ENCODE measurements around the gene MYH16.

DNA sequence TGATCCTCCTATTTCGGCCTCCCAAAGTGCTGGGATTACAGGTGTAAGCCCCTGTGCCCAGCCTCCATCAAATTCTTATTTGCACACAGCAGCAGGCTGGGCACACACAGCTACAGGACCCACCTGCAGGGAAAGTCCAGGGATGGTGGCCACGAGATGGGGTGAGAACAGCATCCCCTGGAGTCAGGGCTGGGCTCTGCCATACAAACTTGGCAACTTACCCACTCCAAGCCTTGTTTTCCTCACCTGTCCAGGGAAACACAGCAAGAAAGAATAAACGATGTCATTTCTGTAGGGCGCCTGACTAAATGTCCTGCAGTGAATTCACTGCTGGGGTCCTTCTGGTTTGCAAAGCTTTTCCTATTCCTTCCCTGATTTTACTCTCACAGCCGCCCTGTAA lies 5.5 kb downstream of the MYH16 start:
- no peak for TF ChIP-seq ZC3H10 (CRISPR knock-in tag; IDR thresholded peaks at IDR 0.05)
- no peak for TF ChIP-seq OSR1 (CRISPR knock-in tag; IDR thresholded peaks at IDR 0.05)
- TF ChIP-seq, protein P1, sequence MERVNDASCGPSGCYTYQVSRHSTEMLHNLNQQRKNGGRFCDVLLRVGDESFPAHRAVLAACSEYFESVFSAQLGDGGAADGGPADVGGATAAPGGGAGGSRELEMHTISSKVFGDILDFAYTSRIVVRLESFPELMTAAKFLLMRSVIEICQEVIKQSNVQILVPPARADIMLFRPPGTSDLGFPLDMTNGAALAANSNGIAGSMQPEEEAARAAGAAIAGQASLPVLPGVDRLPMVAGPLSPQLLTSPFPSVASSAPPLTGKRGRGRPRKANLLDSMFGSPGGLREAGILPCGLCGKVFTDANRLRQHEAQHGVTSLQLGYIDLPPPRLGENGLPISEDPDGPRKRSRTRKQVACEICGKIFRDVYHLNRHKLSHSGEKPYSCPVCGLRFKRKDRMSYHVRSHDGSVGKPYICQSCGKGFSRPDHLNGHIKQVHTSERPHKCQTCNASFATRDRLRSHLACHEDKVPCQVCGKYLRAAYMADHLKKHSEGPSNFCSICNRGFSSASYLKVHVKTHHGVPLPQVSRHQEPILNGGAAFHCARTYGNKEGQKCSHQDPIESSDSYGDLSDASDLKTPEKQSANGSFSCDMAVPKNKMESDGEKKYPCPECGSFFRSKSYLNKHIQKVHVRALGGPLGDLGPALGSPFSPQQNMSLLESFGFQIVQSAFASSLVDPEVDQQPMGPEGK (CRISPR knock-in tag; IDR thresholded peaks at IDR 0.05; ENCODE audit: borderline replicate concordance): no peak
- TF ChIP-seq TOX (CRISPR knock-in tag; IDR thresholded peaks at IDR 0.05; ENCODE audit: borderline replicate concordance): no peak
- TF ChIP-seq RARB (CRISPR knock-in tag; IDR thresholded peaks at IDR 0.05): no peak
- TF ChIP-seq PPARA (CRISPR knock-in tag; IDR thresholded peaks at IDR 0.05; ENCODE audit: borderline replicate concordance): no peak
- TF ChIP-seq, protein P2, sequence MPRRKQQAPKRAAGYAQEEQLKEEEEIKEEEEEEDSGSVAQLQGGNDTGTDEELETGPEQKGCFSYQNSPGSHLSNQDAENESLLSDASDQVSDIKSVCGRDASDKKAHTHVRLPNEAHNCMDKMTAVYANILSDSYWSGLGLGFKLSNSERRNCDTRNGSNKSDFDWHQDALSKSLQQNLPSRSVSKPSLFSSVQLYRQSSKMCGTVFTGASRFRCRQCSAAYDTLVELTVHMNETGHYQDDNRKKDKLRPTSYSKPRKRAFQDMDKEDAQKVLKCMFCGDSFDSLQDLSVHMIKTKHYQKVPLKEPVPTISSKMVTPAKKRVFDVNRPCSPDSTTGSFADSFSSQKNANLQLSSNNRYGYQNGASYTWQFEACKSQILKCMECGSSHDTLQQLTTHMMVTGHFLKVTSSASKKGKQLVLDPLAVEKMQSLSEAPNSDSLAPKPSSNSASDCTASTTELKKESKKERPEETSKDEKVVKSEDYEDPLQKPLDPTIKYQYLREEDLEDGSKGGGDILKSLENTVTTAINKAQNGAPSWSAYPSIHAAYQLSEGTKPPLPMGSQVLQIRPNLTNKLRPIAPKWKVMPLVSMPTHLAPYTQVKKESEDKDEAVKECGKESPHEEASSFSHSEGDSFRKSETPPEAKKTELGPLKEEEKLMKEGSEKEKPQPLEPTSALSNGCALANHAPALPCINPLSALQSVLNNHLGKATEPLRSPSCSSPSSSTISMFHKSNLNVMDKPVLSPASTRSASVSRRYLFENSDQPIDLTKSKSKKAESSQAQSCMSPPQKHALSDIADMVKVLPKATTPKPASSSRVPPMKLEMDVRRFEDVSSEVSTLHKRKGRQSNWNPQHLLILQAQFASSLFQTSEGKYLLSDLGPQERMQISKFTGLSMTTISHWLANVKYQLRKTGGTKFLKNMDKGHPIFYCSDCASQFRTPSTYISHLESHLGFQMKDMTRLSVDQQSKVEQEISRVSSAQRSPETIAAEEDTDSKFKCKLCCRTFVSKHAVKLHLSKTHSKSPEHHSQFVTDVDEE (CRISPR knock-in tag; IDR thresholded peaks at IDR 0.05): no peak
- no peak for TF ChIP-seq ZNF8 (CRISPR knock-in tag; IDR thresholded peaks at IDR 0.05)
- TF ChIP-seq, protein P3, sequence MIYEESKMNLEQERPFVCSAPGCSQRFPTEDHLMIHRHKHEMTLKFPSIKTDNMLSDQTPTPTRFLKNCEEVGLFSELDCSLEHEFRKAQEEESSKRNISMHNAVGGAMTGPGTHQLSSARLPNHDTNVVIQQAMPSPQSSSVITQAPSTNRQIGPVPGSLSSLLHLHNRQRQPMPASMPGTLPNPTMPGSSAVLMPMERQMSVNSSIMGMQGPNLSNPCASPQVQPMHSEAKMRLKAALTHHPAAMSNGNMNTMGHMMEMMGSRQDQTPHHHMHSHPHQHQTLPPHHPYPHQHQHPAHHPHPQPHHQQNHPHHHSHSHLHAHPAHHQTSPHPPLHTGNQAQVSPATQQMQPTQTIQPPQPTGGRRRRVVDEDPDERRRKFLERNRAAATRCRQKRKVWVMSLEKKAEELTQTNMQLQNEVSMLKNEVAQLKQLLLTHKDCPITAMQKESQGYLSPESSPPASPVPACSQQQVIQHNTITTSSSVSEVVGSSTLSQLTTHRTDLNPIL (CRISPR knock-in tag; IDR thresholded peaks at IDR 0.05; ENCODE audit: low read depth): no peak
- no peak for TF ChIP-seq ARNTL (CRISPR knock-in tag; IDR thresholded peaks at IDR 0.05; ENCODE audit: borderline replicate concordance, low read depth)
- no peak for TF ChIP-seq ZFP30 (CRISPR knock-in tag; IDR thresholded peaks at IDR 0.05)
- TF ChIP-seq ISL1 (CRISPR knock-in tag; IDR thresholded peaks at IDR 0.05): no peak
- no peak for TF ChIP-seq ESRRG (CRISPR knock-in tag; IDR thresholded peaks at IDR 0.05)

Data from SK-N-SH treated with all-trans-retinoic acid at 6 μM for 48 hours (cell line).